SH-SY5Y (cell line): ENCODE results near the gene LRMDA.

Experiments
- GATA2 ChIP-seq: IDR thresholded peaks from 2 replicates; pipeline ENCODE4 v1.6.1; 2011; ENCODE audit warnings: mild to moderate bottlenecking, low read depth, low read length
- GATA3 ChIP-seq: IDR thresholded peaks from 2 replicates; pipeline ENCODE4 v1.6.1; 2011; ENCODE audit warnings: low read depth, mild to moderate bottlenecking, low read length, moderate library complexity

DNA sequence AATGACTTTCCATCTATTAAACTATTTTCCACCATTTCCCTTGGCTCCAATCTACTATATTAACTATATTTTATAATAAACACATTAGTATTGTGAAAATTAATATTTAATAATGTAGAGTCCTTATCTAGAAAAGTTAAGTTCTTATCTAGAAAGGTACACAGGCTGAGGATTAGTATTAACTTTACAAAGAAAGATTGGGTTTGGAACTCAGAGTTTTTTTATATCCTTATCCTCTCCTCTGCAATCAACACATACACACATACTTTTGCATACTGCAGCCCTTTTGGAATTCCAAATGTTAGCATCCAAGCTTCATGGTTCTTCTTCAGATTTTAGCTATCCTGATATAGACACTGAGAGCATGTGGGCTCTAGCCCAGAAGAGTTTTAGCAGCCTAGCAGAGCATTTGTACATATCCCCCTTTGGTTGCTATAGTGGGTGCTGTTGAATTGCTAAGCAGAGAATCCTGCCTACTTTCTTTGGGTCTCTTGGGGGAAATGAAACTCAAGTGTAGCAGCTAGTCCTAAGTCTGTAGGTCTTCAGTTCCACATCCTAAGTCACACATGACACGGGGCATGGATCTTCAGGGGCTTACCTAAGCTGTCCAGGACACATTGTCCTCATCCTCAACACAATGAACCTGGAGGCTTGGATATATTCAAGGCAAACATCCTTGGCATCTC is 874.6 kb downstream of the LRMDA start:
- TF ChIP-seq GATA2: no peak
- TF ChIP-seq GATA3: no peak
